Vagina (tissue), 2 donors: ENCODE results near the gene ITGBL1.

Source experiments
- CTCF ChIP-seq, 3 experiments: fragments of 450-650 bp in 2 of 3; fragments of 200-600 bp in 1 of 3; sonication (generic) in 1 of 3; IDR thresholded peaks; one replicate each; pipeline ENCODE4 v1.5.1; 2017 to 2019; ENCODE audit warnings: antibody characterized with exemption in 3 of 3, mild to moderate bottlenecking in 2 of 3, moderate library complexity in 2 of 3
- POLR2A ChIP-seq, 2 donors: fragments of 450-650 bp; IDR thresholded peaks; one replicate each; pipeline ENCODE4 v1.6.1; 2017; ENCODE audit warnings: antibody characterized with exemption in 2 of 2, mild to moderate bottlenecking in 2 of 2, moderate library complexity in 2 of 2
- POLR2AphosphoS5 ChIP-seq, 2 donors: sonication (generic); formaldehyde crosslinking; IDR thresholded peaks; one replicate each; pipeline ENCODE4 v1.9.0; 2017; ENCODE audit warnings: antibody characterized with exemption in 2 of 2, mild to moderate bottlenecking in 2 of 2, low read depth in 1 of 2; ENCODE audit not compliant: insufficient read depth in 1 of 2

DNA sequence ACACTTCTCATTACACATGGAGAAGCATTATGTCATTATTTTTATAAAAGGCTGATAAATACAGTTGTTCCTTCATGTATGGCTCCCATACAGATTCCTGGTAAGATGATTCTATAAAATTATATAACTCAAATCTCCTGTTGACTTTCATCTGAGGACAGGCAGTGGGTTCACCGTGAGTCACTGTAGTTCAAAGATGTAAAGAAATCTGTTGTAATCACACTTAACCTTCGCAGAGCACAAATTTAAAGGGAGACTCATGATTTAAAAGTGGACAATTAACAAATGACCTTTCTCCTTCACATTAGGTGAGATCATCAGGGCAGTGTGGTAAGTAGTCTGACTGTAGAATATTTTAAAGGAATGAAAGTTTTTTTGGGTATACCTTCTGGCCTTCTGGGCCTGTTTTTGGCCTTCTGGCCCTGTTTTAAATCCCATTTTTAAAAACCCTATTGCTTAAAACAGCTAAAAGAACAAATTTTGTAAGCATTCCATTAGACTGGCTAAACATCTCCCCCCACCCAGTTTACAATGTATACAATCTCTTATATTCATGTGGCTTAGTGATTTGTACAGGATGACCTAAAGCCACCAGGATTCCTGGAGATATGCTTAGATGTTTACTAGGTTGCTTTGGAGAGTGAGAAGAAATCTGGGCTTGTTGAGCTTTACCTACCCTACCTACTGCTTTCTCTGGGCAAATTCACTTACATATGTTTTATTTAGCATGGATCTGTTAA is 171.2 kb downstream of the ITGBL1 start:
- TF ChIP-seq POLR2AphosphoS5 (IDR thresholded peaks at IDR 0.05; ENCODE audit: insufficient read depth in 1 of 2, low read depth in 1 of 2) (no peak), CTCF (IDR thresholded peaks at IDR 0.05) (no peak), POLR2A (IDR thresholded peaks at IDR 0.05) (no peak)
